K562 treated with DMSO at 1 percent for 48 hours (cell line): ENCODE measurements around the gene SLC2A9. TPM values are rescaled to one million over a fixed set of nuclear protein-coding genes. Genes with fewer than 3 reads are reported as not detected.

Experiments used
- total RNA-seq: library from RNA; unstranded; fragments of 300-600 nt; gene quantifications from 2 replicates; pipeline ENCODE4 v1.2.3, GENCODE V29; 2022; ENCODE audit warnings: low replicate concordance; ENCODE audit errors: extremely low read depth

Gene SLC2A9
- not detected in 2 replicates for total RNA-seq

GRCh38 chr4:10020871-10021652, at the start of gene SLC2A9:
SLC2A9 (minus strand) TSS chr4:10021497; CDS start chr4:10021429, 68 bp downstream.

DNA sequence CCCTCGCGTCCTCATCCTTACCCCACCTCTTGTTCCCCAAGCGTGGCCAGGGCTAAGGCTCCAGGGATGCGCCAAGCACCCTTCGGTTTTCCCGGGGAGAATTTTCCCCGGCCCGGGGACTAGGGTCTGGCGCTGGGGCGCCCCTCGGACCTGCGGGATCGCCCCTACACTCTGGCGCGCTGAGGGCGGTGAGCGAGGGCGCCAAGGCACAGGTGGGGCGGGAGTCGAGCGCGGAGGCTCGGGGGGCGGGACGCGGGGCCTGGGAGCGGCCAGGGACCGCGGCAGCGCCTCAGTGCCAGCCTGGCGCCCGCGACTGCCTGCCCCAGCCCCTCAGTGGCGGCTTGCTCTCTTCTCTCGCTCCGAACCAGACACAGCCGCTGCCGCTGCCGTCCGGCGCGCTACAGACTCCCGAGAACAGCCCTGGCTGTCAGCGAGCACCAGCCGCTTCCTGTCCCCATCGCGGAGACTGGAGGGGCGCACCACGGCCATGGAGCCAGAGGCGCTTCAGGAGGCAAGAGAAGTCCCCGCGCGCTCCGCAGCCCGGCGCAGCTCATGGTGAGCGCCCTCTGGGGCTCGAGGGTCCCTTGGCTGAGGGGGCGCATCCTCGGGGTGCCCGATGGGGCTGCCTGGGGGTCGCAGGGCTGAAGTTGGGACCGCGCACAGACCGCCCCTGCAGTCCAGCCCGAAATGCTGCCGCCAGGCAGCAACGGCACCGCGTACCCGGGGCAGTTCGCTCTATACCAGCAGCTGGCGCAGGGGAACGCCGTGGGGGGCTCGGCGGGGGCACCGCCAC, 239.8 kb downstream of the SLC2A9 start, which contains the start of gene DRD5:
DRD5 (plus strand) TSS at position 292 of the 793 bp plus-strand sequence; CDS start at position 688, 396 bp downstream.

Other genes with a start within 250 kb of the SLC2A9 start
- gene DRD5, start 239.9 kb downstream of the SLC2A9 start, total RNA-seq = not detected in 2 replicates
- 414 TPM in 1 of 2 replicates, not detected in the other for gene WDR1, start 95.3 kb upstream of the SLC2A9 start, total RNA-seq